ENCODE results near the gene PPIP5K2.
"Not testable (repeated sequence)": the region's sequence is repeated elsewhere in the genome, so short reads cannot be mapped to it uniquely, and the experiment has no call there.

The PPIP5K2 gene

GRCh38 chr5:103119765-103120606 is at the start of gene PPIP5K2, which contains the start of gene GIN1:
PPIP5K2 (plus strand) TSS chr5:103120301; CDS start chr5:103129590, 9,289 bp downstream.
GIN1 (minus strand) TSS chr5:103120138; CDS start chr5:103108707, 11,431 bp downstream.
- DNase-seq (ENCODE audit: low read depth, low spot score): peak; percentile 97

GRCh38 chr5:103073500-103073899 is 46.6 kb upstream of the PPIP5K2 start:
- DNase-seq (ENCODE audit: low read depth, low spot score): not testable (repeated sequence)

GRCh38 chr5:103075442-103075841 is 44.7 kb upstream of the PPIP5K2 start:
- no peak for DNase-seq (ENCODE audit: low read depth, low spot score)

GRCh38 chr5:103079796-103080195 is 40.3 kb upstream of the PPIP5K2 start:
- DNase-seq (ENCODE audit: low read depth, low spot score): no peak

GRCh38 chr5:103086547-103086946 is 33.6 kb upstream of the PPIP5K2 start:
- DNase-seq (ENCODE audit: low read depth, low spot score): no peak

- DNase-seq (ENCODE audit: low read depth, low spot score): no peak
Measured at GRCh38 chr5:103089272-103089671, 30.8 kb upstream of the PPIP5K2 start.

- DNase-seq (ENCODE audit: low read depth, low spot score): no peak
Measured at GRCh38 chr5:103090791-103091190, 29.3 kb upstream of the PPIP5K2 start.

- DNase-seq (ENCODE audit: low read depth, low spot score): no peak
Measured at GRCh38 chr5:103092676-103093075, 27.4 kb upstream of the PPIP5K2 start.

GRCh38 chr5:103093727-103094126 is 26.4 kb upstream of the PPIP5K2 start:
- no peak for DNase-seq (ENCODE audit: low read depth, low spot score)

- DNase-seq (ENCODE audit: low read depth, low spot score): no peak
Measured at GRCh38 chr5:103094737-103095136, 25.4 kb upstream of the PPIP5K2 start.

GRCh38 chr5:103098993-103099392 is 21.1 kb upstream of the PPIP5K2 start:
- DNase-seq (ENCODE audit: low read depth, low spot score): no peak

GRCh38 chr5:103101079-103101750 is 18.9 kb upstream of the PPIP5K2 start:
- no peak for DNase-seq (ENCODE audit: low read depth, low spot score)

GRCh38 chr5:103102234-103102633 is 17.9 kb upstream of the PPIP5K2 start:
- no peak for DNase-seq (ENCODE audit: low read depth, low spot score)

- no peak for DNase-seq (ENCODE audit: low read depth, low spot score)
Measured at GRCh38 chr5:103108086-103108485, 12.0 kb upstream of the PPIP5K2 start.

- DNase-seq (ENCODE audit: low read depth, low spot score): no peak
Measured at GRCh38 chr5:103109277-103109676, 10.8 kb upstream of the PPIP5K2 start.

- no peak for DNase-seq (ENCODE audit: low read depth, low spot score)
Measured at GRCh38 chr5:103110403-103110802, 9.7 kb upstream of the PPIP5K2 start.

- DNase-seq (ENCODE audit: low read depth, low spot score): no peak
Measured at GRCh38 chr5:103111468-103111867, 8.6 kb upstream of the PPIP5K2 start.

- no peak for DNase-seq (ENCODE audit: low read depth, low spot score)
Measured at GRCh38 chr5:103112910-103113309, 7.2 kb upstream of the PPIP5K2 start.

- DNase-seq (ENCODE audit: low read depth, low spot score): no peak
Measured at GRCh38 chr5:103114440-103114839, 5.7 kb upstream of the PPIP5K2 start.

GRCh38 chr5:103117471-103117991 is 2.6 kb upstream of the PPIP5K2 start:
- DNase-seq (ENCODE audit: low read depth, low spot score): no peak

- DNase-seq (ENCODE audit: low read depth, low spot score): no peak
Measured at GRCh38 chr5:103119070-103119764, 884 bp upstream of the PPIP5K2 start.

- DNase-seq (ENCODE audit: low read depth, low spot score): no peak
Measured at GRCh38 chr5:103120607-103121200, 603 bp downstream of the PPIP5K2 start.
